SW480 (cell line): Measurements from ENCODE around the gene PALLD.

Source experiments
- DNase-seq: peaks from one replicate; pipeline ENCODE4 v3.0.0-alpha.2; 2016; ENCODE audit warnings: low spot score

The PALLD gene

DNA sequence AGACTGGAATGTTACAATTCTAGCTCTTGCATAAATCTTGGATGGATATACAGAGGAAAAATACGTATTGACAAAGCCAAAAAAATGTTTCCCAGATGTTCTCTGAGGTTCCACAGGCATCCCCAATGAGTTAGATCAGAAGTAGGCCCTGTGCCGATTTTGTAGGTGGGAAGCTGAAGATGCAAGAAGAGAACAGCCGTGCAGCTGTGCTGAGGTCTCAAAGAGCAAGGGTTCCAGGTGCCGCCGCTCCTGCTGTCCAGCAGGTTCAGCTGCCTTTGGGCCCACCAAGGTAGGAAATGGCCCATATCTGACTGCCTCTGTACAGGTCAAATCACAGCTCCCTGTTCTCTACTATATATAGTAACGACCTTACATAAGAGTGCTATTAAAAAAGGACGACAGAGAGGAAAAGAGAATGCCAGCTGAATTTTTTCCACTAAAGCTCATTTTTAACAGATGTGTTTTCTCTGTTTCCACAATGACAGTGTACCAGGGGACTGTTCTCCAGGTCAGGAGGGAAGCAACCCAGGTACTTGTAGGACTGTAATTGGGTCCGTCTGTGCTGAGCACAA is 357.6 kb downstream of the PALLD start:
- DNase-seq = no peak

DNA sequence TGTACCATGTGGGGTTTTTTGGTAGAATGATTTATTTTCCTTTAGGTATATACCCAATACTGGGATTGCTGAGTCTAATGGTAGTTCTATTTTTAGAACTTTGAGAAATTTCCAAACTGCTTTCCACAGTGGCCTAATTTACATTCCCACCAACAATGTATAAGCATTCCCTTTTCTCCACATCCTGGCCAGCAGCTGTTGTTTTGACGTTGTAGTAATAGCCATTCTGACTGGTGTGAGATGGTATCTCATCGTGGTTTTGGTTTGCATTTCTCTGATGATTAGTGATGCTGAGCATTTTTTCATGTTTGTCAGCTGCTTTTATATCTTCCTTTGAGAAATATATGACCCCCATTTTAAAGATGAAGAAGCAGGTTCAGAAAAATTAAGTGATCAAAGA is 359.5 kb downstream of the PALLD start:
- DNase-seq = no peak

DNA sequence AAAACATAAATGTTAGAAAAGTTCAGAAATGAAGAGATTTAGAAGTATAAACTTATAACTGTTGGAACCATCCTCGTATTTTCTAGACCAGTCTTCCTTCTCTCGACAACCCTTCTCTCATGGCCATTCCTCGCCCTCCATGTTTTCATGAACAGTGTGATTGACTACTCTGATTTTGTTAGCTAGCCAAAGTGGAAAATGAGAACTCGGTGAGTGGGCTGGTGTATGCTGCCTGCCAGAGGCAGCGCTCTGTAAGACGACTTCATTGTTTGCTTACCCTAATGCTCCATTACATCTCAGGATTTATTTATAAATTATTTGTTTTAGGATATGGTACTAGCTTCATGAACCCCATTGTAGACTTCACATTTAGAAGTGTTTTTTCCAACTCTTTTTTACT is 360.2 kb downstream of the PALLD start:
- DNase-seq = no peak

DNA sequence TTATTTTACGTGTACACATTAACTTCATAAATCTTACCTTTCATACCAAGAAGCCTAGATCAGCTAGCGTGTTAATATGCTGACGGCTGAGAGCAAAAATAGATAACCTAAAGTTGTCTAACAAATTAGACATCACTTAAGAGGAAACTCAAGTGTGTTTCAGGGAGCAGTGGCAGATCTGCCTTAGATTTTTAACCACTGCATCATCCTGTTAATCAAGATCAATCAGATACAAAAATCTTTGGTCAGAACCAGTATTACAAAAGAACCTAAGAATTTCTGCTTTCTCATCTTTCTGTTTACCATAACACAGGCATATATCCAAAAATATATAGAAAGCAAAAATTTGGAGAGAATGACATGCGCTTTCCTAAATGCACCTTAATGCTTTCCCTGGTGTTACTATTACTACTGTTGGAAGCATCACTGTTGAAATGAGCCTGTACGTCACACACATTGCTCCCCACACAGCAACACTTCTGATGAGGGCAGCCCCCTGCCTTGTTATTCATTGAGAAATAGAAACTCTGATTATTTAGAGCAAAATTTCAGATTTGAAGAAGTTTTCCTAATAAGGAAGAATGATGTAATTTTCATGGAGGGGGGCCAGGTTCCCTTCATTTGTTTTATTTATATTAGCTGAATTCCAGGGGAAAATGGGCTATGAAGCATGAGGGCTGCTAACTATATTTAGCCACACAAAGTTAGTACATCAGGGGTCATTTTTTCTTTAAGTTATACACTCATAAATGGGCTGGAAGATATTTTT is 360.9 kb downstream of the PALLD start:
- no peak for DNase-seq

DNA sequence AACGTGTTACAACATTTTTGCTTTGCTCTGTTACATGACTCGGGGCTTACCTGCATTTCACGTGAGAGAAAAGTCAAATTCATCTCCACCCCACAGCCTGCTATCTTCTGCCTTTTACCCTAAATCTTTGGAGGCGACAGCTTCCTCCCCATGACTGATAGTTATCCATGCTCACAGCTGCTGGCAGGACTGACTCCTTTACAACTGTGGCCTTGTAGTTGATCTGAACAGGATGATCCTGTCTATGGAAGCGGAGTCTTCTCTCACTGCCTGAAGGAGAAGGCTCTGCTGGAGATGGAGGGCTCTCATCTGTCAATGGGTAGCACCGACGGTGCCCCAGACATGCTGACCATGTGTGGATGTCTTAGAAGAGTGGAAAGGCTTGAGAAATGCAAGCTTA is 362.2 kb downstream of the PALLD start:
- DNase-seq = no peak

DNA sequence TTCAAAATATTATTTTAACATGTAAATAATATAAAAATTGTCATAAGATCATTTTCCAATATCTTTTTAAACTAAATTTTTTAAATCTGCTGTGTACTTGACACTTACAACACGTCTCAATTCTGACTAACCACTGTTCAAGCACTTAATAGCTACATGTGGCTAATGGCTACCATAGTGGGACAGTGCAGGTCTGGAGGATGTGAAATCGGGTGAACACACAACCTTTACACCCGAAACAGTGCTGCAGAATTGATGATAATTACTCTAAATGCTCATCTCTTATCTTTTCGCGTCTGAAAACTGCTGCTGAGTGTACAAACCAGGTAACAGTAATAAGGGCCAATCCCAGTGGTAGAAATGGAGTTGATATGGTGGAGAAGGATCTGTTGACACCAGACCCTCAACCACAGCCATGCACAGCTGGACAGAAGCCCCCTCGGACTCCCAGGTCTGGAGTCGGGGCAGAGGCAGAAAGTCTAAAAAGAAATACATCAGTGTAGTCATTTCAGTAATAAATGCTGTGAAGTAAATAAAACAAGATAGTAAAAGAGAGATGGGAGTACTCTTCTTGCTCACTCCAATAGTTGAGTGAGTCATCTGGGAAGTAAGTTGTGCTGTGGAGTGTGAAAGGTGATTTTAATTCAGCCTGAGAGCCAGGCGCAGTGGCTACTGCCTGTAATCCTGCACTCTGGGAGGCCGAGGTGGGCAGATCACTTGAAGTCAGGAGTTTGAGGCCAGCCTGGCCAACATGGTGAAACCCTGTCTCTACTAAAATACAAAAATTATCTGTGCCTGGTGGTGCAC is 363.2 kb downstream of the PALLD start:
- no peak for DNase-seq

DNA sequence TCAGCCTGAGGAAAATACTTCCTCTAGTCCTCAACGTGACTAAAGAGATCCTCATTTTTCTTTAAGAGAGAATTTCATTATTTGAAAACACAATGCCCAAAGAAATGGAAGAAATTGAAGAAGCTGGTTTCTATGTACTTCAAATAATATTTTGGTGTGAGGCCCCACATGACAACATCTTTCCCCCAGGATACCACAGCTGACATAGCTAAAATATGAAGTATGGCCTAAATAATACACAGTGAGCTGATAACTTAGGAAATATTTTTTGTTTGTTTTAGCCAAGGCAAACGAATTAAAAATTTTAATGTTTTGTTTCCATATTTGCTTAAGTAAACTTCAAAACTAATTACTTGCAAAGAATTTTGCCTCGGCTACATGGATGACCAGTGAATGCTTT is 364.0 kb downstream of the PALLD start:
- DNase-seq = no peak

DNA sequence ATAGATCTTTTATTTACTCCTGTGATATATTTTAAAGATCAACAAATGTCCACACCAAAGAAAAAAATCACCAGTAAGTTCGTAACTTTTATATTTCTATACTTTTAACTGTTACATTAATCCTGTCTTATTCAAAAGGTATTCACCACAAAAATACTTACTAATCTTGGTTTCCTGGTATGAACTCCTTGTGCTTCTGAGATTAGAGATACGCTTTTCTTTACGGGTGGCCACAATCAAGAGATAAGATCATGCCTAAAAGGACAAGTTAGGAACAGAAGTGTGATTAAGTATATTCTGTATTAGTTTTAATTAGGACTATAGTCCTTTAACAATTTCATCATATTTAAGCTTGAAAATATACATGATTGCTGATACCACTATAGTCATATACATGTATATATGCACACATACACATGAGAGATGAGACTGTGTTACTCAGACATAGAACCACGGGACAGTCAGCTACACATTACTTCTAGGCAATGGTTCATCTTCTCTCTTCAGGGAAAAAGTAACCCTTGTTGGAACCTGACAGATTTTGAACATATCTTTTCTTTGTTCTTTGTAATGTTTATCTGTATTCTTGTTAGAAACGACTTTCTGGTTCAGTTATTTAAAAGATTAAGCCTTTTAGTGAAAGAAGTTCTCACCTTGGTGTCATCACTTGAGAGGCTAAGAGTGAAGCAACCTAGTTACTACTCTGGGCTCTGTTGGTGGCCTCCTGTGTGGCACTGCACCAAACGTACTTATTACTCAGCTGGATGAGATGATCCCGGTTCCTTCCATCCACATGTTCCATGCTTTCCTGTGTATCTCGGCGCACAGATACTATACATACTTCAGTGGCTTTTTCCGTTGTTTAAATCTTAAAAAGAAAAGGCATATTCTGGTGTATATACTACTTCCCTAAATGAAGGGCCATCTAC is 367.1 kb downstream of the PALLD start:
- DNase-seq = no peak

DNA sequence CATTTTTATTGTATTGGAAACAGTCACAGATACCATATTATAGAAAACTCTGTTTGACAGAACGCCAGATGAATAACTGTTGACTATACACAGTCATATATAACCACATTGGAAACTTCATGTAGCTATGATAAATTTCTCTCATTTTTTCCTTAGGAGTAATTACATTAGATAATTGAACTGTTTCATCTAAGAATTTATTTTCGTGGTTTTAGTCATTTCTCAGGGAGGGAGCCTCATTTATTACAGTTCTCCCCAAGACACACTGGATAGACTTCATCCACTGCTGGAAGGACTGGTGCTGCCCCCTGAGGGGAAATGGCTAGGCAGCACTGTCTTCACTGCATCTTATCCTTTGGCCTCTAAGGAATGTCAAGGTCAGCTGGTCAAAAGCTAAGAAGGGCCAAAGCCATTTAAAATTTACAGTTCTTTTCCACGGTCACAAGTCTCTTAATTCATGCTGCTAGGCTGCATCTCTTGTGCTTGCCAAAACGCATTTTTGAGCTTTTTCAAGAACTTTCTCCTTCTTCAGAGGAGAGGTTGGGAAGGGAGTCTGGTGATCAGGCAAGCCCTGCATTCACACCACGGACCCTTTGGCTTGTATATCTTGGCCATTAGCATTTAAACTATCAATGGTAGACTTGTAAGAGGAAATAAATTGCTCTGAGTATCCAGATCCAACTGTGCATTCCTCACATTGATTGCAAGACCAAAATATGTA is 368.1 kb downstream of the PALLD start:
- no peak for DNase-seq

DNA sequence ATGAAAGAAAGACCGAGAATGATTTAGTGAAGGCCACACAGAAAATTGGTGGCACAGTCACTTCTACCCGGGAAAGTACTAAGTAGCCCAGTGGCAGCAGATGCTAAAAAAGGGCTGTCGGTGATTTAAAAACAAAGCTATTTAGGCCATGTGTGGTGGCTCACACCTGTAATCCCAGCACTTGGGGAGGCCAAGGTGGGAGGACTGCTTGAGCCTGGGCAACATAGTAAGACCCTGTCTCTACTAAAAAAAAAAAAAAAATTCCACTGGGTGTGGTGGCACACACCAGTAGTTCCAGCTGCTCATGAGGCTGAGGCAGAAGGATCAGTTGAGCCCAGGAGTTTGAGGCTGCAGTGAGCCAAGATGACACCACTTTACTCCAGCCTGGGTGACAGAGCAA is 369.0 kb downstream of the PALLD start:
- DNase-seq = no peak

DNA sequence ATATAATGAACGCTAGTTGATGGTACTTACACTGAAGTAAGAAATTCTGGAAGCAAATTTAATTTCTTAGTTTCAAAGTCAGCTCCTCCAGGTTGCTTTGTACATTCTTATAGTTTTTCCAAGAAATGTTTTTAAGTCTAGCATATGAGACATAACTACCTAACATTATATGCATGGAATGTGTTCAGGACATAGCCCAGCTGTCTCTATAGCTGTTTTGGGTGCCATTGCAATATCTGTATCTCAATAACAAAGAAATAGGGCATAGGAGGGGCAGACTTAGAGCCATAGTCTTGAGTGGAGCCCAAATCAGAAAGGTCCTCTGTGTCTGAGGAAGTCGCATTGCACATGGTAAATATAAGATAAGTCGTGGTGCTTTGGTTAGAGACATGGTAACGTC is 369.8 kb downstream of the PALLD start:
- DNase-seq = no peak

DNA sequence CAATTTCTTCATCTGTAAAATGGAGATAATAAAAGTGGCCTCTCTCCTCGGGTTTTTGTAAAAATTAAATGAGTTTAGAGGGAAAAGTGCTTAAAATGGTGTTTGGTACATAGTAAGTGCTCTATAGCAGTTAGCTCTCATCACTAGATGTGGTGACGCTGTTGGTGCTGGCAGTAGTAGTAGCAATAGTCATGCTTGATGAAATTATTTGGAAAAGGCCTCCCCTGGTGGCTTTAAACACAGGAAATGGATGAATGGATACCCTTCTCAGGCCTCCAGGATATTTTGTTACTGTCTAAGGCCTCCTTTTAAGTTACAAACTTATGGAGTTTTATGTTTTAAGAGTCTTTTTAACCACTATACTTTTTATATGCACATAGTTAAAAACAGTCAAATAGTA is 370.3 kb downstream of the PALLD start:
- no peak for DNase-seq

DNA sequence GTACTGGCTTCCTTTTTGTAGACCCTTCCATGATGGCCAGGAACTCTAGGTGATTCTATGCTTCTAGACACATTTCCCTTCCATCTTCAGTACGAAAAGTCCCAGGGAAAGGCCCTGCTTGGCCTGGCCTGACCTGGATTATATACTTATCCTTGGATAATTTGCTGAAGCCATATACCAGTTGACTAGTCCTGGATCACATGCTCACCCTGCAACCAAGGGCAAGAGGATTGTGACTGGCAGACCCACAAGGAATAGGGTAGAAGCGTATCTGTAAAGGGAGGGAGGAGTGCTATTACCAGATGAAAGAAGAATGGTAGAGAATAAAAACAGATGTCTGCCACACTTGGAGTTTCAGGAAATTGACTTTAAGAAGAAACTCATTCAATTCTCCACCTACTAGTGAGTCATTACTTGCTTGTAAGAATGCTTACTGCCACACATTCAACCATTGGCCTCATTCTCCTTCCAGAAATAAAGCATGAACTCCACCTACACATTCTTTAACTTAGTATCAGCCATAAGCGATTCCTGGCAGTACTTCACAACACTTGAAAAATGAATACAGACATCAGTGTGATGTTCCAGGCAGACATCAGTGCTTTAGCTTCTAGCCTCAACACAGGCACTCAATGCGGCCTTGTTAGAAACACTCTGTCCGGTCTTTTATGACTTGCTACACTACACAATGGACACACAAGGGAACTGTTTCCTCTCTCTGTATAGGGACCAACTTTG is 371.4 kb downstream of the PALLD start:
- no peak for DNase-seq

DNA sequence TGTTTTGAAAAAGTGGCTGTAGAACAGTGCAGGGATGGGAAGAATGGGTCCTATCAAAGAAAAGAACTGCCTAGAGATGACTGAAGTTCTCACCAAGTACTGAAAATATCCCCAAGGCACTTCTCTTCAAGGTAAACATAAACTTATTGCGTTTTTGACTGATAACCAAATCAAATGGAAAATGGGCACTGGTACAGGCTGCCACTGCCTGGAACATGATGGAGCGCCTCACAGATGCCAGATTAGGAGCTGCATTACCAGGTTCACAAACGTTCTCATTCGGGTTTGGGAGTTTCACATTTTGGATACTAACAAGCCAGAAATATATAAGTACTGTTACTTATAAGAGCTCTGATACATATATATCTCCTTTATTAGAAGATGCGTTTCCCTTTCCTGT is 371.9 kb downstream of the PALLD start:
- DNase-seq = no peak

DNA sequence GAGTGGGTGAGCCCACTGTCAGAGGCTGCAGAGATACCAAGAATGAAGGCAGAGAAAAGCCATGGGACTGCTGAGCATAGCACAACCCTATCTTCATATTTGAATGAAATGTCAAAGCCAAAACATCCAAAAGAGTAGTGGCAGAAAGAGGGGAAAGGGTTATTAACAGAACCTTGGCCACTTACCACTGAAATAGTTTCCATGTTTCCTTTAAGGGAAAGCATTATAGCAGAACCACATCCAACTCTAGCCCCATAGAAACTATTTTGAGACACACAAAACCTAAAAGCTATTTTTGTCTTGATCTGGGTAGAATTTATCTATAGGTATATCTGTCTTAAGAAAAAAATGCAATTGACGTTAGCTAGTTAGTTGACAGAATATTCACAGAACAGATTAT is 373.2 kb downstream of the PALLD start:
- DNase-seq = no peak

DNA sequence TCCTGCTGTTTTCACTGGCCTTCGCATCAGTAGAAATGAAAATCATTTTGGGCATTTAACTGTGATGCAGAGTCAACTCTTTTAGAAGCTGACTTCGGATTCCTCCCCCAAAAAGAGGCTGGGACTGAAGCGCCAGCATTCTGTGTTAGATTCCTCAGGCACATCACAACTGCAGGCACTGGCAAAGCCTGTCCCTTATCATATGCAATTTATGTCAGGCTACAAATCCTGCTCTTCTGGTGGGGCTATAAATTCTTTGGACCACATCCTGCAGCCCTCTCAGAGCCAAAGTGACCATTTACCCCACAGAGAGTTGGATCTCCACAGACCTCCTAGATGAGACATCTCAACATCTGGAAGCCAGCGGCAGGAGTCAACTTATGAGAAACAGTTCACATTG is 374.8 kb downstream of the PALLD start:
- no peak for DNase-seq

DNA sequence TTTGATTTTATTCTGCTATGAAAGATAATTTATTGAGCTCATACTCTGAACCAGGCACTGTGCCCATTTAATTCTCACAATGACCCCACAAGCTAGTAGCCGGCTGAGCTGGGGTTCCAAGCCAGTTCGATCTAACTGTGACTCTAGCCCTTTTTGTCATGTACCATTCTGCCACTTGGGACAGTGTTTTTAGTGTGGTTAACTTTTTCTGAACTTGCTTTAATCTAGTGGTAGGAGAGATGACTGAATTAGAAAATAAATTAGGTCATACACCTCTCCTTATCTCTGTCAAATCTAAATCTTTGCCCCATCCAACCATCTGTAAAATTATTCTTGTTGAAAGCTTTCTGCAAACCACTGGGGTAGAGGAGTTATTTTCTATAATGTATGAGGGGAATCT is 377.2 kb downstream of the PALLD start:
- no peak for DNase-seq

DNA sequence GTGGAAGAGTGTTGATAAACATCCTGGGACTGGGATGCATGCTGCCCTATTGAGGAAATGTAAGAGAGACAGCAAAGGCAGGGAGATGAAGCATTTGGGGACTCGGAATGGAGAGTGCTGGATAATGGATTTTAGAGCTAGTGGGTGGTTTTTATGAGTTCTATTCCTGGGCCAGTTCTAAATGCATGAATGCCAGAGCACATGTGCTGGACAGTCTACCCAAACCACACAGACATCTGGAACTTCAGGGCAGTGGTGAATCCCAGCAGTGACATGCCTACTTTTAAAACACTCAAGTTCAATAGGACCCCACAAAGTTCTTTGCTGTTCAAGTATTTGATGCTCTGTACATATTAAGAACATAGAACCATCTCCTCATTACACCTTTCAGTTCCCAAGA is 379.3 kb downstream of the PALLD start:
- DNase-seq = no peak

DNA sequence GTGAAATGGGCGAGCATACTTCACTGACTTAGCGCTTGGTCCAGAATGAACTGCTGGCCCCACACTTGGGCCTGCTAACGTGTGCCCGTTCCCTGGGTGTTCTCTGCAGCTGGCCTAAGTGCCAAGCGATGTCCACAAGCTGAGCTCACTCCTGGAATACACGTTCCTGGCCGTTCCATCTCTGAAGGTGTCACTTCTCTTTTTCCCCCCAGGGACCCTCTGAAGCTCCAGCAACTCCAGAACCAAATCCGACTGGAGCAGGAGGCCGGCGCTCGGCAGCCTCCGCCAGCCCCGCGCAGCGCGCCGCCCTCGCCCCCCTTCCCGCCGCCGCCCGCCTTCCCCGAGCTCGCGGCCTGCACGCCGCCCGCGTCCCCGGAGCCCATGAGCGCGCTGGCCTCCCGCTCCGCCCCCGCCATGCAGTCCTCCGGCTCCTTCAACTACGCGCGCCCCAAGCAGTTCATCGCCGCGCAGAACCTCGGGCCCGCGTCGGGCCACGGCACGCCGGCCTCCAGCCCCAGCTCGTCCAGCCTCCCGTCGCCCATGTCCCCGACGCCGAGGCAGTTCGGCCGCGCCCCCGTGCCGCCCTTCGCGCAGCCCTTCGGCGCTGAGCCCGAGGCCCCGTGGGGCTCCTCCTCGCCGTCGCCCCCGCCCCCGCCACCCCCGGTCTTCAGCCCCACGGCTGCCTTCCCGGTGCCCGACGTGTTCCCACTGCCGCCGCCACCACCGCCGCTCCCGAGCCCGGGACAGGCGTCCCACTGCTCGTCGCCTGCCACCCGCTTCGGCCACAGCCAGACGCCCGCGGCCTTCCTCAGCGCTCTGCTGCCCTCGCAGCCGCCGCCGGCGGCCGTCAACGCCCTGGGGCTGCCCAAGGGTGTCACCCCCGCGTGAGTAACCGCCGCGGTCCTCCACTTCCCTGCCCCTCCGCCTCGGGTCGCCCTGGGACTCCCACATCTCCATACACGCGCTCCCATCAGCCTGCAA is 380.9 kb downstream of the PALLD start:
- no peak for DNase-seq

DNA sequence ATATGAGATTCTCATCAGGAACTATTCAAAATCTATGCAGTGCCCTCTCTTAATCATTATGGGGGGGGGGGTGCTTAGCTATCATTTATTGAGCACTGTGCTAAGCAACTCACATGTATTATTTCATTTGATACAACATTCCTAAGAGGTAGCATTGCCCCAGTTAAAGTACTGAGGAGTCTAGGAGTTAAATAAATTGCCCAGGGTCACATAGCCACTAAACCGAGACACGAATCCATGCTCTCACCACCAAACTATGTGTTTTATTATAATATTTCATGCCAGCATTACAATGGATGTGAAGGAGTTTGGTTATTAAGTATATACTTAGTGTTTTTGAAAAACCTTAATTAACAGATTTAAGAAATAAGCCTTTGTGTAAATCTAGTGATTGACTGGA is 381.8 kb downstream of the PALLD start:
- no peak for DNase-seq
